T-helper 1 cell treated with Interleukin-12 subunit alpha and Interleukin-12 subunit beta and Interleukin-4 antibody, amounts not matched to agents 30 μg/mL and 1 μg/mL, for 36 hours (primary cell): ENCODE measurements around the gene PROKR2.

Experiments
- H3K27ac Mint-ChIP-seq: one replicate; pipeline ENCODE4 v1.8.0; 2021; ENCODE audit warnings: mild to moderate bottlenecking, mixed read lengths
- H3K27me3 Mint-ChIP-seq: one replicate; pipeline ENCODE4 v1.8.0; 2021; ENCODE audit warnings: low read depth, mixed read lengths
- H3K36me3 Mint-ChIP-seq: one replicate; pipeline ENCODE4 v1.8.0; 2021; ENCODE audit warnings: low read depth, mixed read lengths
- H3K4me1 Mint-ChIP-seq: one replicate; pipeline ENCODE4 v1.8.0; 2021; ENCODE audit warnings: low read depth, mixed read lengths
- H3K4me3 Mint-ChIP-seq: one replicate; pipeline ENCODE4 v1.8.0; 2021; ENCODE audit warnings: mild to moderate bottlenecking, moderate library complexity, mixed read lengths
- H3K9me3 Mint-ChIP-seq: one replicate; pipeline ENCODE4 v1.8.0; 2021; ENCODE audit warnings: mixed read lengths

PROKR2 gene

DNA sequence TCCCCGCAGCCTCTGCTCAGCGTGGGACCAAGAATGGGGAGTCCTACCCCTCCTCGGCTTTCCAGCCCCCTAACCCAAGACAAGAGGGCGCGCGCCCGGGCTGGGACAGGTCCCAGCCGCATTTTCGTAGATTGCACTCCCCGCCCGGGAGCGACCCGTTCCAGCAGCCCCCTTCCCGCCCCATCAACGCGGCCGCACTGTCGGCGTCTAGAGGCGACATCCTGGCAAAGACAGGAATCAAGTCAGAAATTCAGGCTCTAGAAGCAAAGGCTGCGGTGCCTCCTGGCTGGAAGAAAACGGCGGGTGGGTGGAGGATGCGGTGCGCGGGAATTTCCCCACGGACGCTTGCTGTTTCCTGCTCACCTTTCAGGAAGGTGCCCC lies 957 bp downstream of the PROKR2 start:
- Mint-ChIP-seq H3K27me3 (peaks cover 57% of the 10 kb centered on the region), H3K9me3 (peaks cover 3% of the 10 kb centered on the region), H3K36me3 (no peaks in the 10 kb centered on the region), H3K27ac (no peak overlapping the region), H3K4me3 (no peak overlapping the region), H3K4me1 (no peaks in the 10 kb centered on the region)

DNA sequence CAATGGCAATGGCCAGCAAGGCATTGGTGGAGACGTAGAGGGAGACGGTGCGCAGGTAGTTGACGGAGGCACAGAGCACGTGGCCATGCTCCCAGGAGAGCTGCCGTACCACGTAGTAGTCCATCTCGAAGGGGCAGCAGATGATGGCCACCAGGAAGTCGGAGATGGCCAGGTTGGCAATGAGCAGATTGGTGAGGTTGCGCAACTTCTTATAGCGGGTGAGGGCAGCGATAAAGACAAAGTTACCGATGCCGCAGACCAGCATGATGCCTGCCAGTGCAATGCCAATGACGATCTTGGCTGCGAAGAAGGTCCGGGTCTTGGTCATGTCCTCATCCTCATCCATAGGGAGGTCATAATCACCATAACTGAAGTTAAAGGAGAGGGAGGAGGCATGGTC lies 2.8 kb downstream of the PROKR2 start:
- Mint-ChIP-seq H3K27ac (no peak overlapping the region), H3K27me3 (peaks cover 59% of the 10 kb centered on the region), H3K4me3 (no peak overlapping the region), H3K36me3 (no peaks in the 10 kb centered on the region), H3K9me3 (peaks cover 14% of the 10 kb centered on the region), H3K4me1 (no peaks in the 10 kb centered on the region)

DNA sequence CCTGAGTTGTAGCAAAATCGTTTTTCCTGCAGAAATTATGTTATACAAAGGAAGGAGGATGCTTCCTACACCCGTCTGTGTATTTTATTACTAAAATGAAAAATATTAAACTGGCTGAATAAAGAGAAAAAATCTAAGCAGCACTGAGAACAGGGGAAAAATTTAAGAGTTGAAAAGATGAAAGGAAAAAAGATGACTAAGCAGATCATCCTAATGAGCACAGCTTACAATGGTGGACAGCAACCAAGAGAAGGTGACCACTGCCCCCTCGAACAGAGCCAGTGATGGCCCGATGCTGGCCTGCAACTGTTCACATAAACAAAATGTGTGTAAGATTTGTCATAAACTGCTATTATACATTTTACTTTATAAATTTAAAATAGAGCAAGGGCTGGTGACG lies 4.2 kb downstream of the PROKR2 start:
- H3K27me3 Mint-ChIP-seq, result peaks cover 45% of the 10 kb centered on the region
- no peaks in the 10 kb centered on the region for H3K36me3 Mint-ChIP-seq
- no peak overlapping the region for H3K27ac Mint-ChIP-seq
- H3K9me3 Mint-ChIP-seq, result peaks cover 25% of the 10 kb centered on the region
- no peak overlapping the region for H3K4me3 Mint-ChIP-seq
- H3K4me1 Mint-ChIP-seq, result no peaks in the 10 kb centered on the region

DNA sequence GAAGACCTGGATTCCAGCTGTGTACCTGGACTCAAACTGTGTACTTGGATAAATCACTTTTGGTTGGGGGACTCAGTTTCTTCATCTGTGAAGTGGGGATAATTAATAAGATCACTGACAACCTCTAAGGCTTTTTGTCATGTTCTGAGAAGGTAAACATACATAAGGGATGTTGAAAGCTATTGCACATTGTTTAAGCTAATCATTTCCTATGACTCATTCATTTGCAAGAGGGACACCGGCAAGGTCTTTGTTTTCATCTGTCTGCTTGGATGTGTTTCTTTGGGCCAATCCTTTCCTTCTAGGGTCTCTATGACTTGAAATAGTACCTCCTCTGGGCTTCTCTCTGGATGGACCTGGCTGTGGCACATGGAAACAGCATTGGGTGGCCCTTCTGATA lies 6.8 kb downstream of the PROKR2 start:
- H3K4me1 Mint-ChIP-seq, result no peaks in the 10 kb centered on the region
- peaks cover 38% of the 10 kb centered on the region for H3K9me3 Mint-ChIP-seq
- no peaks in the 10 kb centered on the region for H3K36me3 Mint-ChIP-seq
- H3K4me3 Mint-ChIP-seq, result no peak overlapping the region
- peaks cover 25% of the 10 kb centered on the region for H3K27me3 Mint-ChIP-seq
- no peak overlapping the region for H3K27ac Mint-ChIP-seq

DNA sequence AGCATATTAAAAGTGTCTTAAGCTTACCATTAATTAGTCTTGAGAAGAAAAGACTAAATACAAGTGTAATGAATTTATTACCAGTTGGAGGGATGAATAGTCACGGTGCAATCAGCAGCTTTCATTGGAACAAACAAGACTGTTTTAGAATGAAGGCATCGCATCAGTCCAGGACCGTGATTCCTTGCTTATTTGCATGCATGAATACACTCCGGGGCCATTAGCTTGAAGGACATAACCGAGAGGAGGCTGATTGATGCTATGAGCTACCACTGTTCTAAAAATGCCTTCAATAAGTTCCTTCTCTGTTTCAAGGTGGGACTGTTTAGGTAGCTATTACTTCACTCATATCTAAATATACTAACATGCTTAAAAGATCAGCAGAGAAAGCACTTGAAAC lies 17.9 kb downstream of the PROKR2 start:
- Mint-ChIP-seq H3K4me1 (peaks cover 6% of the 10 kb centered on the region), H3K27ac (no peak overlapping the region), H3K27me3 (peaks cover 24% of the 10 kb centered on the region), H3K36me3 (no peaks in the 10 kb centered on the region), H3K9me3 (no peaks in the 10 kb centered on the region), H3K4me3 (no peak overlapping the region)

DNA sequence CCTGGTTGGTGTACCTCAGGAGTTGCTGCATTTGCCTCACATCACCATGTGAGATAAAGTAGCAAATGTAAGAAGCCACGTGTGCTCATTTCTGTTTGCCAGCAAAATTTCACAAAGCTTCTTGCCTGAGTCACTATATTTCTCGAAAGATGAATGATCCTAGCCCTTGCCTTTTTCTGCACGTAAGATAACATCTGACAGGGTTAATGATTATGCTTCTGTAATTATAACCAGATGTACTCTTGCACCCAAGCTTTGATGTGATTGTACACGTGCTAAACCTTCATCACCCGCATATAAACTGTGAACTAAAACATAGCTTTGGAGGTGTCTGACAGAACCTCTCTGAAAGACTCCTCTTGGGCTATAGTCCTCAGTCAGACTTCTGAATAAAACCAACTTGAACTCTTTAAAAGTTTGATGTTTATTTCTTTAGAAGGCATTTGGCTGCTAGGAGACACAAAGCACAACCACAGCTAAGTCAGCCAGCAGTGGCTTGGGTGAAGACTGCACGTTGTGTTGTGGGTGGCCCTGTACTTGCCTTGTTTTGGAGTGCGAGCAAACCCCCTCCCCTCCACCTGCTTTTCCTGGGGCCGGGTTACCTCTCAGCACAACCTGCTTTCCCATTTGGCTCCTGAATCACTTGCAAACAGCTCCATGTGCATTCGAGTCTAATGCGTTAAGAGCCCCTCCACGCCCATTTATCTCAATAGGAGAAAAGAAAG lies 19.3 kb downstream of the PROKR2 start:
- H3K4me3 Mint-ChIP-seq, result no peak overlapping the region
- H3K27me3 Mint-ChIP-seq, result peaks cover 24% of the 10 kb centered on the region
- H3K27ac Mint-ChIP-seq, result no peak overlapping the region
- no peaks in the 10 kb centered on the region for H3K36me3 Mint-ChIP-seq
- H3K4me1 Mint-ChIP-seq, result peaks cover 6% of the 10 kb centered on the region
- no peaks in the 10 kb centered on the region for H3K9me3 Mint-ChIP-seq

DNA sequence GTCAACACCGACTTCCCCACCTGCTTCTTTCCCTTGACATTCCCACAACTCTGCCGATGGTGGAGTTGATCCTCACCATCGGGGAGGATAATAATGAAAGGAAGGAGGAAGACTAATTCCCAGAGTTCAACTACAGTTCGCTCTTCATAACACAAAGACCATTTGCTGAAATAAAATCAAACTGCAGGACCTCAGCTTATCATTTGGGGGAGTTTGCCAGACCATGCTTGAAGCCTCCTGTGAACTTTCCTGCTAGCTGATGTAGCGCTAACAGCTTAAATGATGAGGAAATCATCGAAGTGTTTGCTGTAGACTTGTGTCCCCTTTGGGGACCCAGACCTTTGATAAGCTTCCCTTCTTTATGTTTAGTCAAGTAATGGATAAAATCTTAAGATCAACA lies 26.2 kb downstream of the PROKR2 start:
- peaks cover 5% of the 10 kb centered on the region for H3K9me3 Mint-ChIP-seq
- peaks cover 18% of the 10 kb centered on the region for H3K27me3 Mint-ChIP-seq
- H3K36me3 Mint-ChIP-seq, result no peaks in the 10 kb centered on the region
- no peak overlapping the region for H3K4me3 Mint-ChIP-seq
- H3K27ac Mint-ChIP-seq, result no peak overlapping the region
- H3K4me1 Mint-ChIP-seq, result no peaks in the 10 kb centered on the region

DNA sequence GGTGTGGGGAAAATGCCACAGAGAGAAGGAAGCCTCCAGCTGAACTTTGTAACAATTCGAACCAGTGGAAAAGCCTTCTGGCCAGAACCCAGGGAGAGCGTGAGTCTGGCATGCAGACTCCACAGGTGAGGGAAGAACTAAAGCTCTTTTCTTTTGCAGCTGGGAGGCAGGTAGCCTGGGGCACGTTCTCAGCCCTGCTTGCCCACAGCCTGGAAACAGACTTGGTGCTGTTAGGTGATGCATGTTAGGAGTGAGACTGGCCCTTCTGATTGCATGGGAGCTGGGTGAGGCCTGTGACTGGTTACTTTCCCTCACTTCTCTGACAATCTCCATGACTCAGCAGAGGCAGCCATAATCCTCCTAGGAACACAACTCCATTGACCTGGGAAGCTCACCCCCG lies 34.2 kb downstream of the PROKR2 start:
- Mint-ChIP-seq H3K27ac (no peak overlapping the region), H3K27me3 (peaks cover 11% of the 10 kb centered on the region)

DNA sequence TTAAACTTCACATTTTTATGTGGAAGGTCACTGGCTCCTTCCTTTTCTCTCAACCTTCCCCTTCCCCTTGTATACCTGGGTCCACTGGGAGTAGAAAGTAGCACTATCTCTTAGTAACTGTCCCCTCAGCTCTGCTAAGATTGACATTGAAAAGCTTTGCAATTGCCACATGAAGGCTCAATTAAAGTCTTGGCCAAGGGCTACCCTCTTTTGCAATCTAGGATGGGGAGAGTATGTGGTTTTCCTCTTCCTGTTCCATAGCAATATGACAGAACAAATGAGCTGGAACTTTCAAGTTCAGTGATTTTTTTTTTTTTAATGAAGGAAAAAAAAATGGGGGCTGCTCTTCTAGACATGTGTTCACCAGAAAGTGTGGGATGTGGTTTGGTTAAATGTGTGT lies 37.1 kb downstream of the PROKR2 start:
- peaks cover 5% of the 10 kb centered on the region for H3K27me3 Mint-ChIP-seq
- H3K36me3 Mint-ChIP-seq, result no peaks in the 10 kb centered on the region

More for the DNA sequence above, 34.2 kb downstream of the PROKR2 start:
- Mint-ChIP-seq H3K4me3 (no peak overlapping the region), H3K9me3 (peaks cover 5% of the 10 kb centered on the region), H3K4me1 (no peaks in the 10 kb centered on the region), H3K36me3 (no peaks in the 10 kb centered on the region)

DNA sequence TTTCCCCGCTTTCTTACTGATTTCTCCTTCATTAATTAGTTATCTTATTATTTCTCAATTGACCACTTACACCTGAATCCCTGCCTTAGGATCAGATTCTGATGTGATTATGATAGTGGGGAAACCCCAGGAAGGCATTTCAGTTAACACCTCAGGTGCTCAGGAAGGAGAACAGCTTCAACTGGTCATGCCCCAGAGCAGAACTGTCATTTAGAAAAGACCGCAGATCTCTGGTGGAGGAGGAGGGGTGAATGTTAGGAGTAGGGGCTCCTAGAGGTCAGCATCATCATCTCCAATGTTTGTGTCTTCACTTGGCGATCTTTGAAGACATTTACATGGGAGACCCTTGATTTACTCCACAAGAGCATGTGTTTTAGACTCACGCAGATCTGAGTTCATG lies 44.5 kb downstream of the PROKR2 start:
- H3K27me3 Mint-ChIP-seq, result peaks cover 4% of the 10 kb centered on the region
- no peaks in the 10 kb centered on the region for H3K9me3 Mint-ChIP-seq
- no peak overlapping the region for H3K4me3 Mint-ChIP-seq
- no peaks in the 10 kb centered on the region for H3K4me1 Mint-ChIP-seq
- no peak overlapping the region for H3K27ac Mint-ChIP-seq
- H3K36me3 Mint-ChIP-seq, result no peaks in the 10 kb centered on the region

More for the DNA sequence above, 37.1 kb downstream of the PROKR2 start:
- Mint-ChIP-seq H3K4me3 (no peak overlapping the region), H3K27ac (no peak overlapping the region), H3K9me3 (no peaks in the 10 kb centered on the region), H3K4me1 (no peaks in the 10 kb centered on the region)

DNA sequence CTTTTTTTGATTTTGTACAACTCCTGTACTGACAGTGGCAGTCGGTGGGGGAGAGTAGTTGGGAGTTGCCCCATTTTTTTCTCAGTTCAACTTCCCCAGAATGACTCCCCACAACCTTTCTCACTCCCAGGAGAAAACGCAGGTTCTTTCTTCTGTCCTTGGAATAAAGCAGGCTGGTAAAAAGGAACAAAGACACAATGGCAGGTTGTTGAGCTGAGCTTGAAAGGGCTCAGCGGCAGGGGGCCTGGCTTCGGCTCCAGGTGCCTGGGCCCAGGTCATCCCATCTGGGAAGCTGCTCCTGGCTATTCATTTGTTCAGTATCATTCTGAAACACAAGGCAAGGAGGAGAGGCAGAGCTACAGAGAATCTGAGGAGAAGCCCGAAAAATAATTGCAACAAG lies 46.2 kb downstream of the PROKR2 start:
- H3K9me3 Mint-ChIP-seq, result no peaks in the 10 kb centered on the region
- H3K27ac Mint-ChIP-seq, result no peak overlapping the region
- H3K4me1 Mint-ChIP-seq, result no peaks in the 10 kb centered on the region
- H3K27me3 Mint-ChIP-seq, result peaks cover 5% of the 10 kb centered on the region
- no peak overlapping the region for H3K4me3 Mint-ChIP-seq
- H3K36me3 Mint-ChIP-seq, result no peaks in the 10 kb centered on the region

DNA sequence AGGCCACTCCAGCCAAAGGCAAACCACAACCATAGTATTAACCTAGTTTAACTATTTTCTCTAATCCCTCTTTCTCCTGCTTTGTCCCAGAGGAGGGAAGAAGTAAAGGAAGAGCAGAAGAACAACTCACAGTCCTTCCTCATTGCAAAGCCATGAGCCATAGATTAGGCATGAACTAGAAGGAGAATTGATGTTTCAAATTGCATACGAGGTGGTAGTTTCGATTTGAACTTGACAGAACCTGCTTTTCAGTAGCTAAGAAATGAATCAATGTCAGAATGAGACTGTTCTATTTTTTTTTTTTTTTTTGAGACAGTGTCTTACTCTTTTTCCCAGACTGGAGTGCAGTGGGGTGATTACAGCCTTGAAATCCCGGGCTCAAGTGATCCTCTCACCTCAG lies 48.3 kb downstream of the PROKR2 start:
- Mint-ChIP-seq H3K36me3 (no peaks in the 10 kb centered on the region), H3K27me3 (peaks cover 11% of the 10 kb centered on the region), H3K4me1 (no peaks in the 10 kb centered on the region), H3K27ac (no peak overlapping the region), H3K9me3 (no peaks in the 10 kb centered on the region), H3K4me3 (no peak overlapping the region)

DNA sequence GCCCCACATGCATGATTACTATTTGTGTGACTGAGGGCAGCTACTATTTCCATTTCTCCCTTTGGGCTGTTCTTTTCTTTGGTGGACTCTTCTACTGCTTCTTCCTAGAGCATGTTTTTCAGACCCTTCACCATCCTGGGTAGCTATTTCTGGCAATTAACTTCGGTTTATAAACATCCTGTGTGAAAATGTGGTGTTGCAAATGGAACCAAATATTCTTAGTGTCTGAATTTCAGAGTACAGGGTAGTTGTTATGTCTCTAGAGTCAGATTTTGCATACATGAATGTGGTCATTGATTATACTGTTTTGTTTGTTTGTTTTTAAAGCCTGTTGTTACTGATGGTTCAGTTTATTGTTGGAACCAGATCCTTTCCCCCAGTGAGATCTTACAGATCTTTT lies 49.7 kb downstream of the PROKR2 start:
- Mint-ChIP-seq H3K4me1 (no peaks in the 10 kb centered on the region), H3K27ac (no peak overlapping the region), H3K27me3 (peaks cover 11% of the 10 kb centered on the region), H3K9me3 (no peaks in the 10 kb centered on the region), H3K36me3 (no peaks in the 10 kb centered on the region), H3K4me3 (no peak overlapping the region)
